Mesothelial cell of epicardium (in vitro differentiated cells): ENCODE measurements around the gene MAGI2. TPM values are rescaled to one million over a fixed set of nuclear protein-coding genes. Genes with fewer than 3 reads are reported as not detected.

Experiments used
- DNase-seq, 2 experiments: peaks; one replicate each; pipeline ENCODE4 v3.0.0; 2021; ENCODE audit warnings: low spot score in 2 of 2; ENCODE audit not compliant: unreplicated experiment in 2 of 2
- H3K27ac Mint-ChIP-seq: 2 replicates; pipeline ENCODE4 v1.8.0; 2021; ENCODE audit warnings: mixed read lengths
- H3K27me3 Mint-ChIP-seq: 2 replicates; pipeline ENCODE4 v1.8.0; 2021; ENCODE audit warnings: low read depth, mixed read lengths
- H3K36me3 Mint-ChIP-seq: 2 replicates; pipeline ENCODE4 v1.8.0; 2021; ENCODE audit warnings: mixed read lengths
- H3K4me1 Mint-ChIP-seq: 2 replicates; pipeline ENCODE4 v1.8.0; 2021; ENCODE audit warnings: mixed read lengths
- H3K4me3 Mint-ChIP-seq: 2 replicates; pipeline ENCODE4 v1.8.0; 2021; ENCODE audit warnings: mild to moderate bottlenecking, moderate library complexity, mixed read lengths
- H3K9me3 Mint-ChIP-seq: 2 replicates; pipeline ENCODE4 v1.8.0; 2021; ENCODE audit warnings: mixed read lengths
- CTCF ChIP-seq: fragments of 200-600 bp; sonication (generic); IDR thresholded peaks from one replicate; pipeline ENCODE4 v1.5.0; 2021; ENCODE audit warnings: antibody characterized with exemption; ENCODE audit not compliant: unreplicated experiment
- total RNA-seq: library from RNA; stranded (reverse); gene quantifications from 3 replicates; pipeline ENCODE4 v1.2.1, GENCODE V29; 2021

MAGI2 gene
- total RNA-seq, 1 donor from 2014 or later = 38.4 TPM

GRCh38 chr7:78134774-78135173 lies 1318.7 kb downstream of the MAGI2 start:
- Mint-ChIP-seq H3K4me3 (no peak overlapping the region), H3K27ac (no peak overlapping the region)
- no peak for TF ChIP-seq CTCF

GRCh38 chr7:78134256-78134655 lies 1319.2 kb downstream of the MAGI2 start:
- H3K9me3 Mint-ChIP-seq = no peaks in the 10 kb centered on the region
- H3K27ac Mint-ChIP-seq = no peak overlapping the region
- H3K36me3 Mint-ChIP-seq = no peaks in the 10 kb centered on the region

More at GRCh38 chr7:78134774-78135173, 1318.7 kb downstream of the MAGI2 start:
- Mint-ChIP-seq H3K36me3 (no peaks in the 10 kb centered on the region), H3K9me3 (no peaks in the 10 kb centered on the region), H3K27me3 (peaks cover 5% of the 10 kb centered on the region), H3K4me1 (peaks cover 7% of the 10 kb centered on the region)
- DNase-seq = no peak

GRCh38 chr7:78130446-78131215 lies 1322.8 kb downstream of the MAGI2 start:
- no peaks in the 10 kb centered on the region for H3K9me3 Mint-ChIP-seq
- H3K27ac Mint-ChIP-seq = no peak overlapping the region
- no peaks in the 10 kb centered on the region for H3K36me3 Mint-ChIP-seq
- no peak overlapping the region for H3K4me3 Mint-ChIP-seq
- H3K27me3 Mint-ChIP-seq = peaks cover 1% of the 10 kb centered on the region
- no peak for DNase-seq
- peaks cover 3% of the 10 kb centered on the region for H3K4me1 Mint-ChIP-seq
- no peak for TF ChIP-seq CTCF

More at GRCh38 chr7:78134256-78134655, 1319.2 kb downstream of the MAGI2 start:
- TF ChIP-seq CTCF = peak; percentile 66
- H3K27me3 Mint-ChIP-seq = peaks cover 5% of the 10 kb centered on the region
- peaks cover 4% of the 10 kb centered on the region for H3K4me1 Mint-ChIP-seq
- H3K4me3 Mint-ChIP-seq = no peak overlapping the region
- DNase-seq = no peak

GRCh38 chr7:78129865-78130264 lies 1323.6 kb downstream of the MAGI2 start:
- Mint-ChIP-seq H3K4me1 (peaks cover 3% of the 10 kb centered on the region), H3K9me3 (no peaks in the 10 kb centered on the region)

GRCh38 chr7:78127009-78127408 lies 1326.5 kb downstream of the MAGI2 start:
- Mint-ChIP-seq H3K4me1 (no peaks in the 10 kb centered on the region), H3K4me3 (no peak overlapping the region), H3K36me3 (no peaks in the 10 kb centered on the region), H3K27ac (no peak overlapping the region), H3K27me3 (peaks cover 6% of the 10 kb centered on the region), H3K9me3 (no peaks in the 10 kb centered on the region)
- TF ChIP-seq CTCF = no peak
- no peak for DNase-seq

More at GRCh38 chr7:78129865-78130264, 1323.6 kb downstream of the MAGI2 start:
- Mint-ChIP-seq H3K27me3 (peaks cover 1% of the 10 kb centered on the region), H3K4me3 (no peak overlapping the region), H3K27ac (no peak overlapping the region), H3K36me3 (no peaks in the 10 kb centered on the region)
- TF ChIP-seq CTCF = no peak
- no peak for DNase-seq
